ENCODE data around the gene HOXB6. TPM values are rescaled to one million over a fixed set of nuclear protein-coding genes. Genes with fewer than 3 reads are reported as not detected.
A peak's percentile ranks its signal among the peaks of the same experiment; 100 is the strongest.

The HOXB6 gene
- total and polyA plus RNA-seq, 2 experiments from 2014 or later: 0.12 TPM; not detected in 1

- TF ChIP-seq CTCF (IDR thresholded peaks at IDR 0.05; ENCODE audit: low read depth, low read length): no peak
- Histone ChIP-seq H3K9me3 (ENCODE audit: low read depth) (no peaks in the 10 kb centered on the region), H3K4me1 (ENCODE audit: low read depth) (peaks cover 5% of the 10 kb centered on the region), H3K27me3 (peaks cover 100% of the 10 kb centered on the region), H3K36me3 (no peaks in the 10 kb centered on the region), H3K4me3 (peak within 1 kb of the TSS; percentile 41), H3K27ac (no peak within 1 kb of the TSS)
- DNase-seq (ENCODE audit: low read depth in 1 of 2, low spot score in 1 of 2): peak in 1 of 2 donors; percentile 45
Measured at GRCh38 chr17:48610282-48611211, 5.8 kb upstream of the HOXB6 start, which contains the start of gene HOXB7. HOXB7 (minus strand) TSS chr17:48611017; CDS start chr17:48610918, 99 bp downstream.

DNA sequence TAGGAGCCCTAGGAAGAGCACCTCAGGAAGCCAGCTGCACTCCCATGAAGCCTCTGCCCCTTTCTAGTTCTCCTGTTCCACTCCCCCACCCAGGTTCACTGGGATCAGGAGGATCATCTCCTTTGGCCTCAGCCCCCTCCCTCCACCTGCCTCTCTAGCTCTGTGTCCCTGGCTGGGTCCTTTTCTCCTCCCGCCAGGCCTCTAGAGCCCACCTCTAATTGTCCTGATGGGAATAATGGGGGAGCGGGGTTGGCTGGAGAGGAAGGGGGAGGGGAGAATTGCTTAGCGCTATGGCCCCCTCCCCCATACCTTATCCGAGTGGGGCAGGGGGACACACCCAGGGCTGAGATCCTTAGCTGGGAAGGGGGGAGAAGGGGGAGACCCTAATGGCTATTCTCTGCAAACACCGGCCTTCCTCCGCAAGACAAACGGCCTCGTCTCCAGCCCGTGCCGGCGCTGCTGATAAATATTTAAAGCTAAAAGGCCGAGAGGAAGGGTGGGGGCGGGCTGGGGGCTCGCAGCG is 5.0 kb upstream of the HOXB6 start:
- H3K4me3 ChIP-seq: peak overlapping the region; percentile 41
- H3K4me1 ChIP-seq (ENCODE audit: low read depth): peaks cover 5% of the 10 kb centered on the region
- no peak for DNase-seq (ENCODE audit: low read depth in 1 of 2, low spot score in 1 of 2)
- H3K9me3 ChIP-seq (ENCODE audit: low read depth): no peaks in the 10 kb centered on the region
- no peak overlapping the region for H3K27ac ChIP-seq
- H3K36me3 ChIP-seq: no peaks in the 10 kb centered on the region
- H3K27me3 ChIP-seq: peaks cover 100% of the 10 kb centered on the region
- no peak for TF ChIP-seq CTCF (IDR thresholded peaks at IDR 0.05; ENCODE audit: low read depth, low read length)

- H3K27me3 ChIP-seq: peaks cover 100% of the 10 kb centered on the region
- no peak overlapping the region for H3K4me3 ChIP-seq
- no peaks in the 10 kb centered on the region for H3K36me3 ChIP-seq
- no peaks in the 10 kb centered on the region for H3K9me3 ChIP-seq (ENCODE audit: low read depth)
- no peak for DNase-seq (ENCODE audit: low read depth in 1 of 2, low spot score in 1 of 2)
- no peak for TF ChIP-seq CTCF (IDR thresholded peaks at IDR 0.05; ENCODE audit: low read depth, low read length)
- H3K27ac ChIP-seq: no peak overlapping the region
- H3K4me1 ChIP-seq (ENCODE audit: low read depth): peaks cover 5% of the 10 kb centered on the region
Measured at GRCh38 chr17:48609033-48609432, 4.2 kb upstream of the HOXB6 start.

GRCh38 chr17:48608494-48608834 is 3.7 kb upstream of the HOXB6 start:
- Histone ChIP-seq H3K4me1 (ENCODE audit: low read depth) (peaks cover 4% of the 10 kb centered on the region), H3K4me3 (no peak overlapping the region), H3K9me3 (ENCODE audit: low read depth) (no peaks in the 10 kb centered on the region), H3K36me3 (no peaks in the 10 kb centered on the region), H3K27ac (no peak overlapping the region), H3K27me3 (peaks cover 100% of the 10 kb centered on the region)
- DNase-seq (ENCODE audit: low read depth in 1 of 2, low spot score in 1 of 2): no peak
- no peak for TF ChIP-seq CTCF (IDR thresholded peaks at IDR 0.05; ENCODE audit: low read depth, low read length)

DNA sequence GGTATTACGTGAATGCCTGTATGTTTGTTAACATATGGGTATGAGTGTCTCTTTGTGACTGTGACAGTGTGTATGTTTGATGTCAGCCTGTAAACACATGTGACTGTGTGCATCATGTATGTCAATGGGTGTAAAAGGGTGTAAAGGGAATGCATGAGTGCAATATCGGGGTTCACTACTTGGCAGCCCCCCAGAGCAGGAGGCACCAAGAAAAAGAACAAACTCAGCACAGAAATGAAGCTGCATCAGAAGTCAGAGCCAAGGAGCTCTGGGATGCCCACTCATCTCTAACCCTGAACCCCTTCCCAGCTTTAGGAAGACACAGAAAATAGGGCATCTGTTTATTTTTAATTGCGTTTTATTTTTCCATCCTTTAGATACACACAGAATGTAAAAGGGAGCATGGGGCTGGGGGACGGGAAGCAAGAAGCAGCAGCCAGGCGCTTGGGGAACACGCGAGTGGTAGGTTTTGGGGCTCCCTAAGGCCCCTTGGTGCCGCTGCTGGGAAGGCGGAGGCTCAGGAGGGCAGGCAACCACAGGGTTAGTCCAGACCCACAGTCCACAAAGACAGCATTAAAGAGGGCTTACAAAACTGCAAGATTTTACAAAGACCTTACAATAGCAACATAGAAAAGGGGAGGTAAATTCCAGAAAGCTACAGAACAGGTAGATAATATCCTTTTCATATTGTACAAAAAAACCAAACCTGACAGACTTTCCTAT is 2.3 kb upstream of the HOXB6 start:
- DNase-seq (ENCODE audit: low read depth in 1 of 2, low spot score in 1 of 2): no peak
- TF ChIP-seq CTCF (IDR thresholded peaks at IDR 0.05; ENCODE audit: low read depth, low read length): no peak
- Histone ChIP-seq H3K4me3 (no peak overlapping the region), H3K36me3 (no peaks in the 10 kb centered on the region), H3K4me1 (ENCODE audit: low read depth) (no peaks in the 10 kb centered on the region), H3K27me3 (peaks cover 100% of the 10 kb centered on the region), H3K9me3 (ENCODE audit: low read depth) (no peaks in the 10 kb centered on the region), H3K27ac (no peak overlapping the region)

Data from cardiac muscle cell (in vitro differentiated cells and primary cell).